GM12874 (cell line): ENCODE data around the gene PSME3.

Source experiments
- CTCF ChIP-seq: IDR thresholded peaks from 2 replicates; pipeline ENCODE4 v1.5.1; 2011; ENCODE audit warnings: low read depth, mild to moderate bottlenecking, control low read depth, low read length, moderate library complexity; ENCODE audit not compliant: insufficient read depth

The PSME3 gene

GRCh38 chr17:42841975-42842685, 8.9 kb downstream of the PSME3 start:
- no peak for TF ChIP-seq CTCF

DNA sequence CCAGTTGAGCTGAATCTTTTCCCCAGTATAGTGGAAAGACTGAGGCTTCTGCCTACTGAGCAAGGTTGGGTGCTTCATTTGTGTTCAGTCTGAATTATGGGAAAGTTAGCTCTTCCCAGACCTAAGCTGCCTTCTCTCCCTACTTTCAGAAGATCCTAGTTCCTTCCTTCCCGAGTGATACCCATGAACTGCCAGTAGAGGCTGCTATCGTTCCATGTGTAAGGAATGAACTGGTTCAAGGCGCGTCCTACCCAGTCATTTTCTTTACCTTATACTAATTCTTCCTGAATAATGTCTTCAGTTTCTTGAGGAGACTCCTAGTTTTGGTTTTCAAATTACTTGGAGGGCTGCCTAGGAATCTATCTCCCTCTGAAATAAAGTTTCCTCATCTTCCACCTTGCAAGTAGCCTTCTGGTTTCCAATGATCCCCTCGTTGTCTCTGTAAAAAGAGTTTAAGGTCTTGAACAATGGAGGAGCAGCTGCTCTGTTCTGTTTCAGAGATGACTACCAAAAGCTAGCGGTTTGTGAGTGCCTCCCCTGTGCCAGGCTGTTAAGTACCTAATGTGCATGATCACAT, 10.2 kb downstream of the PSME3 start:
- peak; percentile 68 for TF ChIP-seq CTCF

DNA sequence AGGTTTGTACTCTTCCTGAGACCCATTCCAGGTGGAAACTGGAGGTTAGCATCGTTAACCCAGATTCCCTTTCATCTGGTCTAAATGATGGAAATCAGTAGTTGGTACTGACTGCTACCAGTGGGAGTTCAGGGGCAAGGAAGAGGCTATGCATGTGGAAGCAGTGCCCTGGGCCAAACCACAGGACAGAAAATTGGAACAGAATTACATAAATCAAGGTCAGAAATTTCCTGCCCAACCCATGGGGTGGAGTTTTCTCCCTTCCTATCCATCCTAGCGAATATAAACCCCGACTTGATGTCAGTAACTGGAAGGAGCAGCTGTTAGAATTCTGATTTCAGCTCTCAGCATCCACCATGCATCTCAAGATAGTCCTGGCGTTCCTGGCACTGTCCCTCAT, 11.1 kb downstream of the PSME3 start, which contains the start of gene AOC2:
Gene AOC2 (plus strand): TSS at position 310 of the 400 bp plus-strand sequence. CDS start 47 bp downstream, at position 357.
- no peak for TF ChIP-seq CTCF

GRCh38 chr17:42844761-42845555, 11.8 kb downstream of the PSME3 start:
- TF ChIP-seq CTCF: no peak

DNA sequence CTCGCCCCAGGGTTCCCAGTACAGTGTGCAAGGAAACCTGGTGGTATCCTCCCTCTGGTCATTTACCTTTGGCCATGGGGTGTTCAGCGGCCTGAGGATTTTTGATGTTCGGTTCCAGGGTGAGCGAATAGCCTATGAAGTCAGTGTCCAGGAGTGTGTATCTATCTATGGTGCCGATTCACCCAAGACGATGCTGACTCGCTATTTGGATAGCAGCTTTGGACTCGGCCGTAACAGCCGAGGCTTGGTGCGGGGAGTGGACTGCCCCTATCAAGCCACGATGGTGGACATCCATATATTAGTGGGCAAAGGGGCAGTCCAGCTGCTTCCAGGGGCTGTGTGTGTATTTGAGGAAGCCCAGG, 12.3 kb downstream of the PSME3 start:
- no peak for TF ChIP-seq CTCF

- TF ChIP-seq CTCF: no peak
Observed at GRCh38 chr17:42845918-42846593, 12.9 kb downstream of the PSME3 start.
